ENCODE measurements around the gene MTOR.

The MTOR gene

DNA sequence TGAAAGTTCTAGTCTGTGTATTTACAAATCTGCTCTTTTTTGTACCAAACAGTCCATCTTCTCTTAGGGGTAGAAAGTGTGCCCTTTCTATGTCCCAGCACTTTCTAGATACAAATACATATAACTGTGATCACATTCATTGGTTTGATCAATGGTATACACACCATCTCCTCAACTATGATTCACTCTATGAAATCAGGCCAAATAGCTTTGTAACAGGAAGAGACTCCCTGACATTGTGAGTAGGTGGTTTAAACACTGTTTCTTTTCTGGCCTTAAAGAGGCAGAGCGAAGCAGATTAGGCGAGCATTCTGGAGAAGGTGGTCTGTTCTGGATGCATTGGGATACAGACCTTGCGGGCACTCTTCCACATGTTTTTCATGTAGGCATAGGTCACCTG, 123.4 kb downstream of the MTOR start:
- no peak for DNase-seq
- Histone ChIP-seq H3K36me3 (peaks cover 63% of the 10 kb centered on the region), H3K9me3 (ENCODE audit: severe bottlenecking) (no peaks in the 10 kb centered on the region), H3K27ac (no peak overlapping the region), H3K27me3 (ENCODE audit: insufficient read depth, low read depth, severe bottlenecking) (no peaks in the 10 kb centered on the region), H3K4me3 (ENCODE audit: low read depth, low read length) (no peak overlapping the region)
- TF ChIP-seq, protein P1, sequence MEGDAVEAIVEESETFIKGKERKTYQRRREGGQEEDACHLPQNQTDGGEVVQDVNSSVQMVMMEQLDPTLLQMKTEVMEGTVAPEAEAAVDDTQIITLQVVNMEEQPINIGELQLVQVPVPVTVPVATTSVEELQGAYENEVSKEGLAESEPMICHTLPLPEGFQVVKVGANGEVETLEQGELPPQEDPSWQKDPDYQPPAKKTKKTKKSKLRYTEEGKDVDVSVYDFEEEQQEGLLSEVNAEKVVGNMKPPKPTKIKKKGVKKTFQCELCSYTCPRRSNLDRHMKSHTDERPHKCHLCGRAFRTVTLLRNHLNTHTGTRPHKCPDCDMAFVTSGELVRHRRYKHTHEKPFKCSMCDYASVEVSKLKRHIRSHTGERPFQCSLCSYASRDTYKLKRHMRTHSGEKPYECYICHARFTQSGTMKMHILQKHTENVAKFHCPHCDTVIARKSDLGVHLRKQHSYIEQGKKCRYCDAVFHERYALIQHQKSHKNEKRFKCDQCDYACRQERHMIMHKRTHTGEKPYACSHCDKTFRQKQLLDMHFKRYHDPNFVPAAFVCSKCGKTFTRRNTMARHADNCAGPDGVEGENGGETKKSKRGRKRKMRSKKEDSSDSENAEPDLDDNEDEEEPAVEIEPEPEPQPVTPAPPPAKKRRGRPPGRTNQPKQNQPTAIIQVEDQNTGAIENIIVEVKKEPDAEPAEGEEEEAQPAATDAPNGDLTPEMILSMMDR (IDR thresholded peaks at IDR 0.05; ENCODE audit: low read depth, low read length): no peak

DNA sequence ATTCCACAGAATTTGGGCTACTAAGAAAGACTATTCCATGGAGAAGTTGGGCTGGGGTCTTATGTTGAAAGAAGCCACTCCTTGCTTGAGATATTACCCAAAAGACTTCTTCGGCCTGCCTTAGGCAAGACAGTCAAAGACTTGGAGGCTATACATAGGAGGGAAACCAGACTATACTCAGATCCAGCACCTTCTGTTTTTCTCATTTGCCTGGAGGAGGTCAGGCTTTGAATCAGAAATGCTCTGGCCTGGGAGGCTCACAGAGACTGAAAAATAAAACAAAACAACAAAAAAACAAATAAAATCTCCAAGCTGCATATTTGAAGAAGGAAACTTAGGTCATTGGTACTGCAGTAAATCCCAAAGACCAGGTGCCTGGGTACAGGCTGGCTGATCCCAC, 124.3 kb downstream of the MTOR start:
- TF ChIP-seq, protein P1 (IDR thresholded peaks at IDR 0.05; ENCODE audit: low read depth, low read length): no peak
- Histone ChIP-seq H3K27ac (no peak overlapping the region), H3K36me3 (peaks cover 58% of the 10 kb centered on the region)

DNA sequence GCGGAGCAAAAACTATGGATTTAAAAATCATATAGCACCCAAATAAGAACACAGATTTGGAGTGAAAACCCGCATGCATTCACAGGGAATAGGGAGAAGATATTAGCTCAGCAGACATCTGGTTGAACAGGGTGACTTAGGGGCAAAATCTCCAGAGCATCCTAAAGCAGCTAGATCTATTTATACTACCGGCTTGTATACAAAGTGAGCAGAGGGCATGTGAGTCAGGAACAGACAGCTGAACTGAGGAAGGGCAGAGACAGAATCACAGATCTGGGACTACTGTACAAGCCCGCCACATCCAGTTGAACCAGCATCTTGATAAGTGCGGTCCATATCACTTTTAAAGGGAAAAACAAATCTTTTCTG, 127.5 kb downstream of the MTOR start:
- H3K27me3 ChIP-seq (ENCODE audit: insufficient read depth, low read depth, severe bottlenecking): no peaks in the 10 kb centered on the region
- TF ChIP-seq, protein P1 (IDR thresholded peaks at IDR 0.05; ENCODE audit: low read depth, low read length): no peak
- H3K27ac ChIP-seq: no peak overlapping the region; the same call in 1 of the 2 replicates
- no peaks in the 10 kb centered on the region for H3K9me3 ChIP-seq (ENCODE audit: severe bottlenecking)
- H3K36me3 ChIP-seq: peaks cover 70% of the 10 kb centered on the region
- DNase-seq: no peak
- no peak overlapping the region for H3K4me3 ChIP-seq (ENCODE audit: low read depth, low read length)

More for the DNA sequence above, 124.3 kb downstream of the MTOR start:
- DNase-seq: no peak
- no peak overlapping the region for H3K4me3 ChIP-seq (ENCODE audit: low read depth, low read length)
- H3K27me3 ChIP-seq (ENCODE audit: insufficient read depth, low read depth, severe bottlenecking): no peaks in the 10 kb centered on the region
- no peaks in the 10 kb centered on the region for H3K9me3 ChIP-seq (ENCODE audit: severe bottlenecking)

DNA sequence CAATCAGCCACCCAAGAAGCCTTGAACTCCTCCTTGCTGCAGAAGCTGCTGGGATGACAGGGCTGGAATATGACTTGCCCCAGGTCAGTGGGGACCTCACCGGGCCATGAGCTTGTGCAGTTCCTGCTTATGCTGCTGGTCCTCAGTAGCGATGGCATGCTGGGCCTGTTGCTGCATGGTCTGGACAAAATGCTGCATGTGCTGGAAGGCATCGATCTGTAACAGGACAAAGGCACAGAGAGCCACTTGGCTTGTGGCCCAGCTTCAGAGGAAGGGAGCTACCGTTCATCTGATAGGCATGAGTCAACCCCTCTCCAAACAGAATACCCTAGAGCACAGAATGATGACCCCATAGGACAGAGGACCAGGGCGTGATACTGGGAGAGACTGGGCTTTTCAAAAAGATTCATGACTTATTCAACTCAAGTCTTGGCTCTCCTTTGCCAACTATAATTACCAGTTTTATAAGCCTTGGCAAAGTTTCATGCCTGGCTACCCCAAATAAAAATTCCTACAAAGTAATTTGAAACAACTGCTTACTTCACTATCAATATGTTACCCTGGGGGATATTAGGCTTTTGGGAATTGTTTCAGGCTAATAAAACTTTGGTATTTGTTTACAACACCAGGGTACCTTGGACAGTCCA, 128.0 kb downstream of the MTOR start:
- Histone ChIP-seq H3K27ac (peak overlapping the region; percentile 24), H3K36me3 (peaks cover 70% of the 10 kb centered on the region), H3K27me3 (ENCODE audit: insufficient read depth, low read depth, severe bottlenecking) (no peaks in the 10 kb centered on the region), H3K4me3 (ENCODE audit: low read depth, low read length) (no peak overlapping the region), H3K9me3 (ENCODE audit: severe bottlenecking) (no peaks in the 10 kb centered on the region)
- no peak for DNase-seq
- TF ChIP-seq, protein P1 (IDR thresholded peaks at IDR 0.05; ENCODE audit: low read depth, low read length): no peak

DNA sequence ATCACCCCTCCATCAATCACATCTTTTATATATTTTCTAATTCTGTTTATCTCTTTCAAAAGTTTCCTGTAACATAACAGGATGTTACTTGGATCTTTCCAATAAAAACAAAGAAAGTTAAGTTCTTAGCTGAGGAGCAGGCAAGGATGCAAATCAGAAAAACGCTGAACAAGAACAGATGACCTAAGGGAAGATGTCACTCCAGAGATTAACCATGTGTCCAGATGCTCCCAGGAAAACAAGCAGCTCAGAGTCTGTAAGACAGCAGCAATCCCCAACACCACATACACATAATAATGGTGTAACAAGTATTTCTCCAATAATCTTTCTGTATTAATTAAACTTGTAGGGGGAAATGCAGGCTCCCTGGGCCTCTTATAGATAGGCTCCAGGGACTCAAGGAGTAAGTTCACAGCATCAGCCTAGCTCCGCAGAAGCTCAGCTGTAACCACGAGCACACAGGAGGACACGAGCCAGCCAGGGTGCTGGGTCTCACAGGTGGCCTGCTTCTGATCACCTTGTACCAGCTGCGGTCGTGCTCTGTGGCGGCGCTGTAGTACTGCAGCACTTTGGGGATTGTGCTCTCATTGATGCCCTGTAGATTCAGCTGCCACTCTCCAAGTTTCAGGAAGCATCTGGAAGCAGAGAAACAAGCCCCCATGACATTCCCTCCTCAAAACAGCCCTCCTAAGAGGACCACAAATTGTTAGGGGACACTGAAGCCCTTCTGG, 129.6 kb downstream of the MTOR start:
- peak; percentile 86 for DNase-seq
- H3K27ac ChIP-seq: peak overlapping the region; percentile 78
- H3K4me3 ChIP-seq (ENCODE audit: low read depth, low read length): no peak overlapping the region; the same call in 1 of the 2 replicates
- no peaks in the 10 kb centered on the region for H3K9me3 ChIP-seq (ENCODE audit: severe bottlenecking)
- no peaks in the 10 kb centered on the region for H3K27me3 ChIP-seq (ENCODE audit: insufficient read depth, low read depth, severe bottlenecking)
- H3K36me3 ChIP-seq: peaks cover 71% of the 10 kb centered on the region
- TF ChIP-seq, protein P1 (IDR thresholded peaks at IDR 0.05; ENCODE audit: low read depth, low read length): peak; percentile 88
